Neural cell (in vitro differentiated cells): ENCODE results near the gene COL24A1. TPM values are rescaled to one million over a fixed set of nuclear protein-coding genes. Genes with fewer than 3 reads are reported as not detected.

Experiments
- H2AFZ ChIP-seq: fragments of 200-600, 300-800 bp; sonication (generic), shearing (Covaris generic); 2 replicates; pipeline ENCODE4 v1.6.0; 2014; ENCODE audit warnings: low read depth, mild to moderate bottlenecking, antibody characterized with exemption, low read length, moderate library complexity
- H3F3A ChIP-seq: fragments of 200-600 bp; shearing (Covaris generic); 2 replicates; pipeline ENCODE4 v1.6.1; 2016; ENCODE audit warnings: mild to moderate bottlenecking, moderate library complexity, mixed read lengths, antibody characterized with exemption, low read length; ENCODE audit not compliant: insufficient read depth, poor library complexity, severe bottlenecking
- H3K27ac ChIP-seq: fragments of 200-600, 300-800 bp; sonication (generic), shearing (Covaris generic); 2 replicates; pipeline ENCODE4 v1.5.1; 2014; ENCODE audit warnings: mild to moderate bottlenecking, low read length, moderate library complexity
- H3K27me3 ChIP-seq: fragments of 300-800, 200-600 bp; sonication (generic), shearing (Covaris generic); 2 replicates; pipeline ENCODE4 v1.6.0; 2014; ENCODE audit warnings: mild to moderate bottlenecking, low read depth, low read length, moderate library complexity; ENCODE audit not compliant: insufficient read depth
- H3K36me3 ChIP-seq: fragments of 300-800, 200-600 bp; sonication (generic), shearing (Covaris generic); 2 replicates; pipeline ENCODE4 v1.5.1; 2014; ENCODE audit warnings: mild to moderate bottlenecking, antibody characterized with exemption, low read length, moderate library complexity; ENCODE audit not compliant: insufficient read depth
- H3K4me2 ChIP-seq: fragments of 300-800, 200-600 bp; sonication (generic), shearing (Covaris generic); 2 replicates; pipeline ENCODE4 v1.6.0; 2014; ENCODE audit warnings: mild to moderate bottlenecking, low read length
- H3K4me3 ChIP-seq: fragments of 300-800, 200-600 bp; sonication (generic), shearing (Covaris generic); 2 replicates; pipeline ENCODE4 v1.5.1; 2014; ENCODE audit warnings: mild to moderate bottlenecking, low read length, moderate library complexity
- H3K79me2 ChIP-seq: fragments of 200-600 bp; shearing (Covaris generic); replicated peaks from 2 replicates; pipeline ENCODE4 v1.6.0; 2014; ENCODE audit warnings: mild to moderate bottlenecking, low read length, moderate library complexity; ENCODE audit not compliant: insufficient read depth
- H3K9ac ChIP-seq: fragments of 300-800, 200-600 bp; sonication (generic), shearing (Covaris generic); 2 replicates; pipeline ENCODE4 v1.6.1; 2016; ENCODE audit warnings: mild to moderate bottlenecking, low read length, mixed read lengths
- H3K9me2 ChIP-seq: fragments of 200-600 bp; shearing (Covaris generic); 2 replicates; pipeline ENCODE4 v1.6.1; 2016; ENCODE audit warnings: mild to moderate bottlenecking, low read length, mixed read lengths; ENCODE audit not compliant: insufficient read depth
- H3K9me3 ChIP-seq: fragments of 200-600, 300-800 bp; sonication (generic), shearing (Covaris generic); 2 replicates; pipeline ENCODE4 v1.6.1; 2016; ENCODE audit warnings: mild to moderate bottlenecking, mixed run types, low read length, moderate library complexity, mixed read lengths
- H4K20me1 ChIP-seq: fragments of 200-600 bp; shearing (Covaris generic); 2 replicates; pipeline ENCODE4 v1.6.1; 2016; ENCODE audit warnings: mild to moderate bottlenecking, mixed run types; ENCODE audit not compliant: insufficient read depth
- EP300 ChIP-seq: fragments of 450-650 bp; conservative IDR thresholded peaks from 2 replicates; pipeline ENCODE4 v1.6.1; 2014; ENCODE audit warnings: antibody characterized with exemption, mild to moderate bottlenecking, moderate library complexity; ENCODE audit not compliant: poor library complexity, severe bottlenecking
- EZH2 ChIP-seq: fragments of 200-600, 300-800 bp; shearing (Covaris generic), sonication (generic); IDR thresholded peaks from 2 replicates; pipeline ENCODE4 v1.6.1; 2014; ENCODE audit warnings: antibody characterized with exemption, low read length, borderline replicate concordance, mild to moderate bottlenecking; ENCODE audit not compliant: insufficient read depth, poor library complexity, severe bottlenecking
- MXI1 ChIP-seq: fragments of 450-650 bp; conservative IDR thresholded peaks from 2 replicates; pipeline ENCODE4 v1.6.1; 2014; ENCODE audit warnings: antibody characterized with exemption, mild to moderate bottlenecking; ENCODE audit not compliant: poor library complexity, severe bottlenecking
- POLR2AphosphoS5 ChIP-seq: IDR thresholded peaks from 2 replicates; pipeline ENCODE4 v1.6.1; 2012
- RAD21 ChIP-seq: fragments of 450-650 bp; conservative IDR thresholded peaks from 2 replicates; pipeline ENCODE4 v1.6.1; 2014; ENCODE audit warnings: antibody characterized with exemption, mild to moderate bottlenecking, moderate library complexity
- SMC3 ChIP-seq: fragments of 450-650 bp; conservative IDR thresholded peaks from 2 replicates; pipeline ENCODE4 v1.6.1; 2014; ENCODE audit warnings: antibody characterized with exemption, mild to moderate bottlenecking, moderate library complexity; ENCODE audit not compliant: poor library complexity
- TAF1 ChIP-seq: IDR thresholded peaks from 2 replicates; pipeline ENCODE4 v1.6.1; 2012; ENCODE audit warnings: low read depth
- polyA plus RNA-seq: library from polyadenylated mRNA; depleted of rRNA; stranded (reverse); fragments of >200 nt; gene quantifications from 2 replicates; pipeline ENCODE4 v1.2.3, GENCODE V29; 2014
- TF ChIP-seq, protein P1 (sequence below): IDR thresholded peaks from 2 replicates; pipeline ENCODE4 v1.6.1; 2012; ENCODE audit warnings: borderline replicate concordance
- TF ChIP-seq, protein P2 (sequence below): fragments of 450-650 bp; IDR thresholded peaks from 2 replicates; pipeline ENCODE4 v1.5.1; 2014; ENCODE audit warnings: antibody characterized with exemption, mild to moderate bottlenecking, moderate library complexity; ENCODE audit not compliant: poor library complexity, severe bottlenecking

COL24A1 gene
- polyA plus RNA-seq, 1 donor from 2014 or later = 0.19 TPM

DNA sequence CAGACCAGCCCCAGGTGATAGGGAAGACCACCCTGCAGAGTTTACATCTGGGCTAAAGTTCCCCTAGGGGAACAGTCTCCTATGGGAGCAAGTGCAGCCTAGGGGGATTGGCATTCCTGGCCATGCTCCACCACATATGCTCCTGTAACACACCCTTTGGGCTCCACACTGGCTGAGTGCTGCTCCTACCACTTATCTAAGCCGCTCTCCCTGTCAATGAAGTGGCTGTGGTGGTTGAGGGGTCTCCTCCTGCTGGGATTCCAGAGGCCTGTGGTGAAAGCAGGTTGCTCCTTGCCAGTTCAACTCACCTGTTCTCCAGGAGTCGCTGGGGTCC lies 51.1 kb downstream of the COL24A1 start:
- Histone ChIP-seq H3K27me3 (no peaks in the 10 kb centered on the region), H4K20me1 (no peaks in the 10 kb centered on the region), H3F3A (no peaks in the 10 kb centered on the region), H3K36me3 (no peaks in the 10 kb centered on the region), H3K79me2 (no peaks in the 10 kb centered on the region), H3K27ac (no peak overlapping the region), H3K9me3 (no peaks in the 10 kb centered on the region), H3K4me3 (no peak overlapping the region), H2AFZ (no peak overlapping the region), H3K9ac (no peak overlapping the region), H3K4me2 (no peak overlapping the region), H3K9me2 (no peaks in the 10 kb centered on the region)
- TF ChIP-seq MXI1 (no peak), EP300 (no peak), TAF1 (no peak), SMC3 (no peak), POLR2AphosphoS5 (no peak), EZH2 (no peak), RAD21 (no peak)
- TF ChIP-seq, protein P1, sequence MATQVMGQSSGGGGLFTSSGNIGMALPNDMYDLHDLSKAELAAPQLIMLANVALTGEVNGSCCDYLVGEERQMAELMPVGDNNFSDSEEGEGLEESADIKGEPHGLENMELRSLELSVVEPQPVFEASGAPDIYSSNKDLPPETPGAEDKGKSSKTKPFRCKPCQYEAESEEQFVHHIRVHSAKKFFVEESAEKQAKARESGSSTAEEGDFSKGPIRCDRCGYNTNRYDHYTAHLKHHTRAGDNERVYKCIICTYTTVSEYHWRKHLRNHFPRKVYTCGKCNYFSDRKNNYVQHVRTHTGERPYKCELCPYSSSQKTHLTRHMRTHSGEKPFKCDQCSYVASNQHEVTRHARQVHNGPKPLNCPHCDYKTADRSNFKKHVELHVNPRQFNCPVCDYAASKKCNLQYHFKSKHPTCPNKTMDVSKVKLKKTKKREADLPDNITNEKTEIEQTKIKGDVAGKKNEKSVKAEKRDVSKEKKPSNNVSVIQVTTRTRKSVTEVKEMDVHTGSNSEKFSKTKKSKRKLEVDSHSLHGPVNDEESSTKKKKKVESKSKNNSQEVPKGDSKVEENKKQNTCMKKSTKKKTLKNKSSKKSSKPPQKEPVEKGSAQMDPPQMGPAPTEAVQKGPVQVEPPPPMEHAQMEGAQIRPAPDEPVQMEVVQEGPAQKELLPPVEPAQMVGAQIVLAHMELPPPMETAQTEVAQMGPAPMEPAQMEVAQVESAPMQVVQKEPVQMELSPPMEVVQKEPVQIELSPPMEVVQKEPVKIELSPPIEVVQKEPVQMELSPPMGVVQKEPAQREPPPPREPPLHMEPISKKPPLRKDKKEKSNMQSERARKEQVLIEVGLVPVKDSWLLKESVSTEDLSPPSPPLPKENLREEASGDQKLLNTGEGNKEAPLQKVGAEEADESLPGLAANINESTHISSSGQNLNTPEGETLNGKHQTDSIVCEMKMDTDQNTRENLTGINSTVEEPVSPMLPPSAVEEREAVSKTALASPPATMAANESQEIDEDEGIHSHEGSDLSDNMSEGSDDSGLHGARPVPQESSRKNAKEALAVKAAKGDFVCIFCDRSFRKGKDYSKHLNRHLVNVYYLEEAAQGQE = no peak
- TF ChIP-seq, protein P2, sequence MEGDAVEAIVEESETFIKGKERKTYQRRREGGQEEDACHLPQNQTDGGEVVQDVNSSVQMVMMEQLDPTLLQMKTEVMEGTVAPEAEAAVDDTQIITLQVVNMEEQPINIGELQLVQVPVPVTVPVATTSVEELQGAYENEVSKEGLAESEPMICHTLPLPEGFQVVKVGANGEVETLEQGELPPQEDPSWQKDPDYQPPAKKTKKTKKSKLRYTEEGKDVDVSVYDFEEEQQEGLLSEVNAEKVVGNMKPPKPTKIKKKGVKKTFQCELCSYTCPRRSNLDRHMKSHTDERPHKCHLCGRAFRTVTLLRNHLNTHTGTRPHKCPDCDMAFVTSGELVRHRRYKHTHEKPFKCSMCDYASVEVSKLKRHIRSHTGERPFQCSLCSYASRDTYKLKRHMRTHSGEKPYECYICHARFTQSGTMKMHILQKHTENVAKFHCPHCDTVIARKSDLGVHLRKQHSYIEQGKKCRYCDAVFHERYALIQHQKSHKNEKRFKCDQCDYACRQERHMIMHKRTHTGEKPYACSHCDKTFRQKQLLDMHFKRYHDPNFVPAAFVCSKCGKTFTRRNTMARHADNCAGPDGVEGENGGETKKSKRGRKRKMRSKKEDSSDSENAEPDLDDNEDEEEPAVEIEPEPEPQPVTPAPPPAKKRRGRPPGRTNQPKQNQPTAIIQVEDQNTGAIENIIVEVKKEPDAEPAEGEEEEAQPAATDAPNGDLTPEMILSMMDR = no peak

DNA sequence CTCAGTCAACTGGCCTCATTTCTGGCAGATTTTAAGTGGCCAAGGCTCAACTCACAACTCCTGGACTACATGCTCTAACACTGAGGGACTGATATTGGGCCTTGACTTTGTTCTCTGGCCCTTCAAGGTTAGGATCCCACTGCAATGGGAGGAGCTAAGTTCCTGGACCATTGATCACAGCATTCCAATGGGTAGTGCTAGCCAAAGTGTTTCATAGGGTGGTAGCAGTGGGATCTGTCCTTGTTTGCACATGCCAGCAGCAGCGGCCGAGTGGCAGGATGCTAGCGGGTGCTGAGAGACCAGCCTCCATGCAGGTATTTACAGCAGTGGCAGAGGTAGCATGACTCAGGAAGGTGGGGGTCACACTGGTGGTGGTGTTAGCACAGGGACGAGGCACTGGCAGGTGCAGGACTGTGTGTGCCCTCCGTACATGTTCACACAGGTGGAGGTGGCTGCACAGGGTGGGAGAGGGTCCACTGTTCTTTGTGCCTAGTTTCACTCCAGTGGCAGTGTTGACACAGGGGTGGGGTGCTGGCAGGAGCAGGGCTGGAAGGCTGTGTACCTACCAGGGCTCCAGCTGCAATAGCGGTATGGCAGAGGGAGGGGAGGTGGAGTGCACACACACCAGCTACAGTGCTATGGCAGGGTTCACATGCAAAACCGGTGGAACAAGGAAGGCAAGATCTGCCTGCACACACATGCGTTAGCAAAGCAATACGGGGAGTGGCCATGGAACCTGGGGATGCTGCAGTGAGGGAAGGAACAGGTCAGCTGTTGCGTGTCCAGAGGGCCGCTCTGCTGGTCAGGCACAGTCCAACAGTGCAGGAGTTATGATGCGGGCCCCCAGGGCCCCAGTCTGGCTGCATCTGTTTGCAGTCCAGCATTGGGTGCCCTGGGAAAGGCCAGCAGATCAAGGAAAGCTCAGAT lies 51.7 kb downstream of the COL24A1 start:
- Histone ChIP-seq H3K9ac (no peak overlapping the region), H2AFZ (no peak overlapping the region), H3K9me2 (no peaks in the 10 kb centered on the region), H3F3A (no peaks in the 10 kb centered on the region), H3K36me3 (no peaks in the 10 kb centered on the region), H3K4me3 (no peak overlapping the region), H3K27me3 (no peaks in the 10 kb centered on the region), H3K4me2 (no peak overlapping the region), H3K27ac (no peak overlapping the region), H3K9me3 (no peaks in the 10 kb centered on the region), H3K79me2 (no peaks in the 10 kb centered on the region), H4K20me1 (no peaks in the 10 kb centered on the region)
- TF ChIP-seq, protein P1 = no peak
- no peak for TF ChIP-seq TAF1
